HEK293 (cell line): ENCODE measurements around the gene MARK2.
A peak's percentile ranks its signal among the peaks of the same experiment; 100 is the strongest.

Experiments used
- CTCF ChIA-PET: fragments of 350-600 bp; formaldehyde crosslinking; extraction: SDS; loops from one replicate; lab custom pipeline; 2021; ENCODE audit warnings: antibody characterized with exemption; lab: Yijun Ruan, JAX
- POLR2A ChIA-PET: fragments of 300-600 bp; formaldehyde crosslinking; extraction: SDS; loops from one replicate; lab custom pipeline; 2020; ENCODE audit warnings: antibody characterized with exemption, inconsistent platforms; lab: Yijun Ruan, JAX
- H3K27ac ChIP-seq: fragments of 200-500 bp; sonication (Bioruptor generic); 2 replicates; pipeline ENCODE4 v1.5.1; 2014; ENCODE audit warnings: low read depth, low read length, control low read depth, inconsistent platforms; ENCODE audit errors: extremely low read depth
- H3K36me3 ChIP-seq, 2 experiments: fragments of 200-500 bp in 1 of 2; sonication (Bioruptor generic) in 1 of 2; 1 replicate in 1 of 2; 2 replicates in 1 of 2; pipeline ENCODE4 v1.5.1; 2014 to 2017; ENCODE audit warnings: inconsistent platforms in 2 of 2, low read length in 2 of 2; ENCODE audit not compliant: control insufficient read depth in 2 of 2, insufficient read depth in 1 of 2
- H3K4me1 ChIP-seq: fragments of 200-500 bp; sonication (Bioruptor generic); 2 replicates; pipeline ENCODE4 v1.5.1; 2014; ENCODE audit warnings: mild to moderate bottlenecking, low read length, inconsistent platforms; ENCODE audit not compliant: control insufficient read depth, insufficient read depth
- H3K4me3 ChIP-seq: 2 replicates; pipeline ENCODE4 v1.5.1; 2011; ENCODE audit warnings: low read depth, mild to moderate bottlenecking, control low read depth, low read length, moderate library complexity
- H3K9me3 ChIP-seq: fragments of 200-500 bp; sonication (Bioruptor generic); 2 replicates; pipeline ENCODE4 v1.5.1; 2014; ENCODE audit warnings: low read depth, low read length, inconsistent platforms; ENCODE audit not compliant: control insufficient read depth, insufficient read depth
- GLIS2 ChIP-seq: fragments of 450-650 bp; formaldehyde crosslinking; IDR thresholded peaks from 2 replicates; pipeline ENCODE4 v1.5.1; 2016; ENCODE audit warnings: missing biosample characterization, missing genetic modification characterization
- PRDM1 ChIP-seq: fragments of 450-650 bp; formaldehyde crosslinking; IDR thresholded peaks from 2 replicates; pipeline ENCODE4; 2016; ENCODE audit warnings: missing biosample characterization, missing genetic modification characterization
- REPIN1 ChIP-seq: fragments of 450-650 bp; formaldehyde crosslinking; IDR thresholded peaks from 2 replicates; pipeline ENCODE4 v1.5.1; 2017; ENCODE audit warnings: missing biosample characterization, missing genetic modification characterization, low read depth
- SCRT1 ChIP-seq: fragments of 450-650 bp; formaldehyde crosslinking; IDR thresholded peaks from 2 replicates; pipeline ENCODE4 v1.5.1; 2016; ENCODE audit warnings: missing biosample characterization, missing genetic modification characterization, borderline replicate concordance
- SCRT2 ChIP-seq: fragments of 450-650 bp; formaldehyde crosslinking; IDR thresholded peaks from 2 replicates; pipeline ENCODE4 v1.5.1; 2016; ENCODE audit warnings: missing biosample characterization, missing genetic modification characterization
- ZNF302 ChIP-seq: fragments of 450-650 bp; formaldehyde crosslinking; IDR thresholded peaks from 2 replicates; pipeline ENCODE4 v1.5.1; 2016; ENCODE audit warnings: missing biosample characterization, missing genetic modification characterization, low read depth
- ZNF335 ChIP-seq: fragments of 450-650 bp; formaldehyde crosslinking; conservative IDR thresholded peaks from 2 replicates; pipeline ENCODE4 v1.5.1; 2016; ENCODE audit warnings: missing biosample characterization, missing genetic modification characterization
- ZNF426 ChIP-seq: fragments of 450-650 bp; formaldehyde crosslinking; IDR thresholded peaks from 2 replicates; pipeline ENCODE4 v1.5.1; 2017; ENCODE audit warnings: missing biosample characterization, missing genetic modification characterization, mild to moderate bottlenecking, inconsistent platforms, moderate library complexity
- ZNF549 ChIP-seq: fragments of 450-650 bp; IDR thresholded peaks from 2 replicates; pipeline ENCODE4 v1.5.1; 2018; ENCODE audit warnings: missing biosample characterization, missing genetic modification characterization, mild to moderate bottlenecking, inconsistent platforms, moderate library complexity
- ZNF707 ChIP-seq: fragments of 450-650 bp; formaldehyde crosslinking; IDR thresholded peaks from 2 replicates; pipeline ENCODE4 v1.5.1; 2016; ENCODE audit warnings: missing biosample characterization, missing genetic modification characterization
- ZNF830 ChIP-seq: fragments of 450-650 bp; IDR thresholded peaks from 2 replicates; pipeline ENCODE4 v1.5.0; 2018; ENCODE audit warnings: missing biosample characterization, missing genetic modification characterization, low read depth, mild to moderate bottlenecking, moderate library complexity
- ZSCAN30 ChIP-seq: fragments of 450-650 bp; IDR thresholded peaks from 2 replicates; pipeline ENCODE4 v1.5.1; 2018; ENCODE audit warnings: missing biosample characterization, mild to moderate bottlenecking, missing genetic modification characterization, moderate library complexity
- TF ChIP-seq, protein P1 (sequence below): fragments of 450-650 bp; formaldehyde crosslinking; conservative IDR thresholded peaks from 2 replicates; pipeline ENCODE4 v1.5.1; 2016; ENCODE audit warnings: low read depth, missing biosample characterization, missing genetic modification characterization
- TF ChIP-seq, protein P2 (sequence below): fragments of 450-650 bp; formaldehyde crosslinking; IDR thresholded peaks from 2 replicates; pipeline ENCODE4 v1.5.1; 2016; ENCODE audit warnings: missing biosample characterization, missing genetic modification characterization, low read depth
- TF ChIP-seq, protein P3 (sequence below): fragments of 450-650 bp; formaldehyde crosslinking; IDR thresholded peaks from 2 replicates; pipeline ENCODE4 v1.5.1; 2016; ENCODE audit warnings: missing biosample characterization, missing genetic modification characterization
- TF ChIP-seq, protein P4 (sequence below): fragments of 450-650 bp; formaldehyde crosslinking; IDR thresholded peaks from 2 replicates; pipeline ENCODE4 v1.5.1; 2016; ENCODE audit warnings: missing biosample characterization, missing genetic modification characterization
- TF ChIP-seq, protein P5 (sequence below): fragments of 450-650 bp; formaldehyde crosslinking; IDR thresholded peaks from 2 replicates; pipeline ENCODE4 v1.5.1; 2016; ENCODE audit warnings: missing biosample characterization, missing genetic modification characterization

MARK2 gene

DNA sequence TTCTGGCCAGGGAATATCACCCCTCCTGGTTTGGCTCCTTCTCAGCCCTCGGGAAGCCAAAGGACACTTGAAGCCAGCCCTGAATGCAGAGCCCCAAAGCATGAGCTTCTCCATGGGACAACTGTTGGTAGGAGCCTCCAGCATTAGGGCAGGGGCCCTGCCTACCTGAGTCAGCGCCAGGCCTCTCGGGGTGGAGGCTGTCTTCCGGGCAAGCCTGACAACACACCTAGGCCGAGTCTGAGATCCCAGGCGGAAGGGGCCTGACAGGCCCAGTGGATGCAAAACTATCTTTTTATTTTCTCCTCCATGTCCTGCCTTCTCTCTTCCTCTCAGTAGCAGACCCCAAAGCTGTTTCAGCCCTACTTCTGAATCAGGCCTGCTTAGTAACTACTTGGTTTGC is 50.4 kb downstream of the MARK2 start:
- no peak for TF ChIP-seq GLIS2 (tag by site-specific recombination)
- TF ChIP-seq ZSCAN30 (tag by site-specific recombination): no peak
- TF ChIP-seq ZNF335 (tag by site-specific recombination): no peak
- TF ChIP-seq ZNF830: no peak
- TF ChIP-seq REPIN1 (tag by site-specific recombination): no peak
- no peak for TF ChIP-seq ZNF549 (tag by site-specific recombination)
- TF ChIP-seq, protein P1, sequence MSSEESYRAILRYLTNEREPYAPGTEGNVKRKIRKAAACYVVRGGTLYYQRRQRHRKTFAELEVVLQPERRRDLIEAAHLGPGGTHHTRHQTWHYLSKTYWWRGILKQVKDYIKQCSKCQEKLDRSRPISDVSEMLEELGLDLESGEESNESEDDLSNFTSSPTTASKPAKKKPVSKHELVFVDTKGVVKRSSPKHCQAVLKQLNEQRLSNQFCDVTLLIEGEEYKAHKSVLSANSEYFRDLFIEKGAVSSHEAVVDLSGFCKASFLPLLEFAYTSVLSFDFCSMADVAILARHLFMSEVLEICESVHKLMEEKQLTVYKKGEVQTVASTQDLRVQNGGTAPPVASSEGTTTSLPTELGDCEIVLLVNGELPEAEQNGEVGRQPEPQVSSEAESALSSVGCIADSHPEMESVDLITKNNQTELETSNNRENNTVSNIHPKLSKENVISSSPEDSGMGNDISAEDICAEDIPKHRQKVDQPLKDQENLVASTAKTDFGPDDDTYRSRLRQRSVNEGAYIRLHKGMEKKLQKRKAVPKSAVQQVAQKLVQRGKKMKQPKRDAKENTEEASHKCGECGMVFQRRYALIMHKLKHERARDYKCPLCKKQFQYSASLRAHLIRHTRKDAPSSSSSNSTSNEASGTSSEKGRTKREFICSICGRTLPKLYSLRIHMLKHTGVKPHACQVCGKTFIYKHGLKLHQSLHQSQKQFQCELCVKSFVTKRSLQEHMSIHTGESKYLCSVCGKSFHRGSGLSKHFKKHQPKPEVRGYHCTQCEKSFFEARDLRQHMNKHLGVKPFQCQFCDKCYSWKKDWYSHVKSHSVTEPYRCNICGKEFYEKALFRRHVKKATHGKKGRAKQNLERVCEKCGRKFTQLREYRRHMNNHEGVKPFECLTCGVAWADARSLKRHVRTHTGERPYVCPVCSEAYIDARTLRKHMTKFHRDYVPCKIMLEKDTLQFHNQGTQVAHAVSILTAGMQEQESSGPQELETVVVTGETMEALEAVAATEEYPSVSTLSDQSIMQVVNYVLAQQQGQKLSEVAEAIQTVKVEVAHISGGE (tag by site-specific recombination): no peak
- TF ChIP-seq, protein P2, sequence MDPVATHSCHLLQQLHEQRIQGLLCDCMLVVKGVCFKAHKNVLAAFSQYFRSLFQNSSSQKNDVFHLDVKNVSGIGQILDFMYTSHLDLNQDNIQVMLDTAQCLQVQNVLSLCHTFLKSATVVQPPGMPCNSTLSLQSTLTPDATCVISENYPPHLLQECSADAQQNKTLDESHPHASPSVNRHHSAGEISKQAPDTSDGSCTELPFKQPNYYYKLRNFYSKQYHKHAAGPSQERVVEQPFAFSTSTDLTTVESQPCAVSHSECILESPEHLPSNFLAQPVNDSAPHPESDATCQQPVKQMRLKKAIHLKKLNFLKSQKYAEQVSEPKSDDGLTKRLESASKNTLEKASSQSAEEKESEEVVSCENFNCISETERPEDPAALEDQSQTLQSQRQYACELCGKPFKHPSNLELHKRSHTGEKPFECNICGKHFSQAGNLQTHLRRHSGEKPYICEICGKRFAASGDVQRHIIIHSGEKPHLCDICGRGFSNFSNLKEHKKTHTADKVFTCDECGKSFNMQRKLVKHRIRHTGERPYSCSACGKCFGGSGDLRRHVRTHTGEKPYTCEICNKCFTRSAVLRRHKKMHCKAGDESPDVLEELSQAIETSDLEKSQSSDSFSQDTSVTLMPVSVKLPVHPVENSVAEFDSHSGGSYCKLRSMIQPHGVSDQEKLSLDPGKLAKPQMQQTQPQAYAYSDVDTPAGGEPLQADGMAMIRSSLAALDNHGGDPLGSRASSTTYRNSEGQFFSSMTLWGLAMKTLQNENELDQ (tag by site-specific recombination): no peak
- TF ChIP-seq PRDM1 (tag by site-specific recombination): no peak
- TF ChIP-seq ZNF426 (tag by site-specific recombination): no peak
- TF ChIP-seq SCRT1: no peak
- TF ChIP-seq, all 188 proteins: peak for 0
- CTCF ChIA-PET: no interaction called here
- no peak overlapping the region for H3K4me3 ChIP-seq
- H3K9me3 ChIP-seq: no peaks in the 10 kb centered on the region
- H3K4me1 ChIP-seq: no peaks in the 10 kb centered on the region; the same call in 1 of the 2 replicates
- H3K27ac ChIP-seq: no peak overlapping the region
- H3K36me3 ChIP-seq: peaks cover 0 to 5% of the 10 kb centered on the region in 2 experiments; a peak in 1 of 3 replicates
- POLR2A ChIA-PET: no interaction called here

DNA sequence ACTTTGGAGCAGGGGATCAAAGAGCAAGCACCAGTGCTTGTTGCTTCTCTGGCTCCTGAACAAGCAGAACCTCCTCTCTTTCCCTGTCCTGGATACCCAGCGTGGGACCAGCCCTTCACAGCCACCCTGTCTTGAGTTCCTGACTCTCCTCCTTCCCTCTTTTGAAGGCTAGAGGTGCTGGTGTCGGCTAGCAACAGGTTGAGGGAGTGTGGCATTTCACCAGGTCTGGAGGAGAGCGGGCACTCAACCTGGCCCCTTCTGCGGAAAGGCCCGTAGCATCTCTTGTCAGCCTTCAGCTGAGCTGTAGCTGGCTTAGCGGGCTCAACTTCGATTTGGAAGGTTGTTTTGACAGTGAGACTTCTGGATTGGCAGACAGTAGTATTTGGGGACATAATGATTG is 51.5 kb downstream of the MARK2 start:
- ChIA-PET CTCF (no interaction called here), POLR2A (no interaction called here)
- Histone ChIP-seq H3K36me3 (peaks cover 0 to 13% of the 10 kb centered on the region in 2 experiments; a peak in 2 of 3 replicates), H3K4me1 (no peaks in the 10 kb centered on the region; the same call in 1 of the 2 replicates), H3K9me3 (no peaks in the 10 kb centered on the region), H3K27ac (no peak overlapping the region), H3K4me3 (no peak overlapping the region)
- TF ChIP-seq, protein P3, sequence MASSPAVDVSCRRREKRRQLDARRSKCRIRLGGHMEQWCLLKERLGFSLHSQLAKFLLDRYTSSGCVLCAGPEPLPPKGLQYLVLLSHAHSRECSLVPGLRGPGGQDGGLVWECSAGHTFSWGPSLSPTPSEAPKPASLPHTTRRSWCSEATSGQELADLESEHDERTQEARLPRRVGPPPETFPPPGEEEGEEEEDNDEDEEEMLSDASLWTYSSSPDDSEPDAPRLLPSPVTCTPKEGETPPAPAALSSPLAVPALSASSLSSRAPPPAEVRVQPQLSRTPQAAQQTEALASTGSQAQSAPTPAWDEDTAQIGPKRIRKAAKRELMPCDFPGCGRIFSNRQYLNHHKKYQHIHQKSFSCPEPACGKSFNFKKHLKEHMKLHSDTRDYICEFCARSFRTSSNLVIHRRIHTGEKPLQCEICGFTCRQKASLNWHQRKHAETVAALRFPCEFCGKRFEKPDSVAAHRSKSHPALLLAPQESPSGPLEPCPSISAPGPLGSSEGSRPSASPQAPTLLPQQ (tag by site-specific recombination): no peak
- TF ChIP-seq ZNF707: no peak
- TF ChIP-seq, protein P4, sequence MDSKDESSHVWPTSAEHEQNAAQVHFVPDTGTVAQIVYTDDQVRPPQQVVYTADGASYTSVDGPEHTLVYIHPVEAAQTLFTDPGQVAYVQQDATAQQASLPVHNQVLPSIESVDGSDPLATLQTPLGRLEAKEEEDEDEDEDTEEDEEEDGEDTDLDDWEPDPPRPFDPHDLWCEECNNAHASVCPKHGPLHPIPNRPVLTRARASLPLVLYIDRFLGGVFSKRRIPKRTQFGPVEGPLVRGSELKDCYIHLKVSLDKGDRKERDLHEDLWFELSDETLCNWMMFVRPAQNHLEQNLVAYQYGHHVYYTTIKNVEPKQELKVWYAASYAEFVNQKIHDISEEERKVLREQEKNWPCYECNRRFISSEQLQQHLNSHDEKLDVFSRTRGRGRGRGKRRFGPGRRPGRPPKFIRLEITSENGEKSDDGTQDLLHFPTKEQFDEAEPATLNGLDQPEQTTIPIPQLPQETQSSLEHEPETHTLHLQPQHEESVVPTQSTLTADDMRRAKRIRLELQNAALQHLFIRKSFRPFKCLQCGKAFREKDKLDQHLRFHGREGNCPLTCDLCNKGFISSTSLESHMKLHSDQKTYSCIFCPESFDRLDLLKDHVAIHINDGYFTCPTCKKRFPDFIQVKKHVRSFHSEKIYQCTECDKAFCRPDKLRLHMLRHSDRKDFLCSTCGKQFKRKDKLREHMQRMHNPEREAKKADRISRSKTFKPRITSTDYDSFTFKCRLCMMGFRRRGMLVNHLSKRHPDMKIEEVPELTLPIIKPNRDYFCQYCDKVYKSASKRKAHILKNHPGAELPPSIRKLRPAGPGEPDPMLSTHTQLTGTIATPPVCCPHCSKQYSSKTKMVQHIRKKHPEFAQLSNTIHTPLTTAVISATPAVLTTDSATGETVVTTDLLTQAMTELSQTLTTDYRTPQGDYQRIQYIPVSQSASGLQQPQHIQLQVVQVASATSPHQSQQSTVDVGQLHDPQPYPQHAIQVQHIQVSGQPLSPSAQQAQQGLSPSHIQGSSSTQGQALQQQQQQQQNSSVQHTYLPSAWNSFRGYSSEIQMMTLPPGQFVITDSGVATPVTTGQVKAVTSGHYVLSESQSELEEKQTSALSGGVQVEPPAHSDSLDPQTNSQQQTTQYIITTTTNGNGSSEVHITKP: no peak
- TF ChIP-seq SCRT2: peak; percentile 84
- peak; percentile 73; the same call in 1 of the 2 replicates for TF ChIP-seq SCRT1
- no peak for TF ChIP-seq ZNF302 (tag by site-specific recombination)
- TF ChIP-seq, protein P5, sequence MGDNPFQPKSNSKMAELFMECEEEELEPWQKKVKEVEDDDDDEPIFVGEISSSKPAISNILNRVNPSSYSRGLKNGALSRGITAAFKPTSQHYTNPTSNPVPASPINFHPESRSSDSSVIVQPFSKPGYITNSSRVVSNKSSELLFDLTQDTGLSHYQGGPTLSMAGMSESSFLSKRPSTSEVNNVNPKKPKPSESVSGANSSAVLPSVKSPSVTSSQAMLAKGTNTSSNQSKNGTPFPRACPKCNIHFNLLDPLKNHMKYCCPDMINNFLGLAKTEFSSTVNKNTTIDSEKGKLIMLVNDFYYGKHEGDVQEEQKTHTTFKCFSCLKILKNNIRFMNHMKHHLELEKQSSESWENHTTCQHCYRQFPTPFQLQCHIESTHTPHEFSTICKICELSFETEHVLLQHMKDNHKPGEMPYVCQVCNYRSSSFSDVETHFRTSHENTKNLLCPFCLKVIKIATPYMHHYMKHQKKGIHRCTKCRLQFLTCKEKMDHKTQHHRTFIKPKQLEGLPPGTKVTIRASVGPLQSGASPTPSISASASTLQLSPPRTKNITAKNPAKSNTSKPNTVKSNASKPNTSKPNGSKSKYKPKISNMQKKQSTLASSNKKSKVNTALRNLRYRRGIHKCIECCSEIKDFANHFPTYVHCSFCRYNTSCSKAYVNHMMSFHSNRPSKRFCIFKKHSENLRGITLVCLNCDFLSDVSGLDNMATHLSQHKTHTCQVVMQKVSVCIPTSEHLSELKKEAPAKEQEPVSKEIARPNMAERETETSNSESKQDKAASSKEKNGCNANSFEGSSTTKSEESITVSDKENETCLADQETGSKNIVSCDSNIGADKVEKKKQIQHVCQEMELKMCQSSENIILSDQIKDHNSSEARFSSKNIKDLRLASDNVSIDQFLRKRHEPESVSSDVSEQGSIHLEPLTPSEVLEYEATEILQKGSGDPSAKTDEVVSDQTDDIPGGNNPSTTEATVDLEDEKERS: no peak
